Lower lobe of right lung (tissue), 2 donors: ENCODE results near the gene EI24. TPM values are rescaled to one million over a fixed set of nuclear protein-coding genes. Genes with fewer than 3 reads are reported as not detected.
A peak's percentile ranks its signal among the peaks of the same experiment; 100 is the strongest.
"Not testable (repeated sequence)": the region's sequence is repeated elsewhere in the genome, so short reads cannot be mapped to it uniquely, and the experiment has no call there.

ENCODE experiments used
- ATAC-seq, 2 donors: fragments of 200-7000 bp; cut with Tn5 transposase; one replicate each; pipeline ENCODE4 v1.9.1; 2020 to 2022; ENCODE audit warnings: mild to moderate bottlenecking in 2 of 2, moderate library complexity in 2 of 2
- DNase-seq: peaks from one replicate; pipeline ENCODE4 v3.0.0-alpha.2; 2020
- H3K27ac ChIP-seq: fragments of 200-600 bp; one replicate; pipeline ENCODE4 v1.8.0; 2022
- H3K27me3 ChIP-seq: fragments of 200-600 bp; one replicate; pipeline ENCODE4 v1.8.0; 2022; ENCODE audit warnings: low read depth
- H3K36me3 ChIP-seq: fragments of 200-600 bp; one replicate; pipeline ENCODE4 v1.8.0; 2022; ENCODE audit warnings: mild to moderate bottlenecking
- H3K4me1 ChIP-seq: fragments of 200-600 bp; one replicate; pipeline ENCODE4 v1.8.0; 2022
- H3K4me3 ChIP-seq: fragments of 200-600 bp; one replicate; pipeline ENCODE4 v1.8.0; 2022; ENCODE audit warnings: mild to moderate bottlenecking
- H3K9me3 ChIP-seq: fragments of 200-600 bp; one replicate; pipeline ENCODE4 v1.8.0; 2022
- intact Hi-C: fragments of 100-400 bp; cut with DNase I; formaldehyde crosslinking; loops from one replicate; pipeline ENCODE4 v1.11.0; 2022
- total RNA-seq: library from RNA; stranded (reverse); fragmentation: NEBNext Ultra II Directional; extraction: Animal tissue kit (Norgen Biotek cat#: 25700); gene quantifications from one replicate; pipeline ENCODE4 v1.2.1, GENCODE V29; 2021
- TF ChIP-seq, protein P1 (sequence below): fragments of 200-600 bp; IDR thresholded peaks from one replicate; pipeline ENCODE4 v1.8.0; 2022; ENCODE audit warnings: antibody characterized with exemption, mild to moderate bottlenecking
- donor health status: DM: no; HTN: yes; CAD: no; lungs with severe emphysema.

The EI24 gene
- total RNA-seq, 1 donor from 2014 or later, result 56.8 TPM

DNA sequence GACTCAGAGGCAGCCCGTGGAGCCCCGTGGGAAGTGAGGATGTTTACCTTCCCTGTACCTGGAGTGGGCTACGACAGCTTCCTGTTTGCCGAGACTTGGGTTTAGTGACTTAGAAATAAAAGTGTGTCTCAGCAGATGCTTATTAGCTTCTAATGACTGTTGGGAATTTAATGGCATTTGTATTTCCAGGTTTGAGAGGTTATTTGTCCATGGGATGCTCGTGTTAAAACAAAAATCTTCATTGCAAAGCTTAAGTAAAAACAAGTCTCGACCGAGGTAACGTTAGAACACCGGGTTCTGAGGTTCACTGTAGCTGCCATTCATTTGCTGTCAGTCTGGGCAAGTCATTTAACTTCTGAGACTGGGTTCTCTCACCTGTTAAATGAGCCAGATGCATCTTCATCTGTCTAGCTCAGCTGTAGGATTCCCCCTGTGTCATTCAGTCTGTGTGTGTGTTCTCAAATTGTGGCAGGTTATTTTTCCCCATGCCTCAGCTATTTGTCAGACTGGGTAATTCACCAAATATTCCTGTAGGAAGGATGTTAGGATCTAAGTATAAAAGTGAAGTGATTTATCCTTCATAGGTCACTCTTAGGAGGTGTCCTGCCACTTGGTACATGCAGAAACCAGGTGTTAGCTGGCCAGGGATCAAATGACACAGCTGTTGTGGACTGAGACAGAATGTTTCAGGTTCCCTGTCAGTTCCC lies 791 bp downstream of the EI24 start:
- Histone ChIP-seq H3K4me1 (peaks cover 23% of the 10 kb centered on the region), H3K27me3 (no peaks in the 10 kb centered on the region), H3K9me3 (no peaks in the 10 kb centered on the region), H3K27ac (peak overlapping the region; percentile 93), H3K36me3 (peaks cover 30% of the 10 kb centered on the region), H3K4me3 (peak overlapping the region; percentile 99)
- no peak for DNase-seq
- no peak for ATAC-seq
- TF ChIP-seq, protein P1, sequence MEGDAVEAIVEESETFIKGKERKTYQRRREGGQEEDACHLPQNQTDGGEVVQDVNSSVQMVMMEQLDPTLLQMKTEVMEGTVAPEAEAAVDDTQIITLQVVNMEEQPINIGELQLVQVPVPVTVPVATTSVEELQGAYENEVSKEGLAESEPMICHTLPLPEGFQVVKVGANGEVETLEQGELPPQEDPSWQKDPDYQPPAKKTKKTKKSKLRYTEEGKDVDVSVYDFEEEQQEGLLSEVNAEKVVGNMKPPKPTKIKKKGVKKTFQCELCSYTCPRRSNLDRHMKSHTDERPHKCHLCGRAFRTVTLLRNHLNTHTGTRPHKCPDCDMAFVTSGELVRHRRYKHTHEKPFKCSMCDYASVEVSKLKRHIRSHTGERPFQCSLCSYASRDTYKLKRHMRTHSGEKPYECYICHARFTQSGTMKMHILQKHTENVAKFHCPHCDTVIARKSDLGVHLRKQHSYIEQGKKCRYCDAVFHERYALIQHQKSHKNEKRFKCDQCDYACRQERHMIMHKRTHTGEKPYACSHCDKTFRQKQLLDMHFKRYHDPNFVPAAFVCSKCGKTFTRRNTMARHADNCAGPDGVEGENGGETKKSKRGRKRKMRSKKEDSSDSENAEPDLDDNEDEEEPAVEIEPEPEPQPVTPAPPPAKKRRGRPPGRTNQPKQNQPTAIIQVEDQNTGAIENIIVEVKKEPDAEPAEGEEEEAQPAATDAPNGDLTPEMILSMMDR, result no peak
- intact Hi-C loops, result no loop called here

DNA sequence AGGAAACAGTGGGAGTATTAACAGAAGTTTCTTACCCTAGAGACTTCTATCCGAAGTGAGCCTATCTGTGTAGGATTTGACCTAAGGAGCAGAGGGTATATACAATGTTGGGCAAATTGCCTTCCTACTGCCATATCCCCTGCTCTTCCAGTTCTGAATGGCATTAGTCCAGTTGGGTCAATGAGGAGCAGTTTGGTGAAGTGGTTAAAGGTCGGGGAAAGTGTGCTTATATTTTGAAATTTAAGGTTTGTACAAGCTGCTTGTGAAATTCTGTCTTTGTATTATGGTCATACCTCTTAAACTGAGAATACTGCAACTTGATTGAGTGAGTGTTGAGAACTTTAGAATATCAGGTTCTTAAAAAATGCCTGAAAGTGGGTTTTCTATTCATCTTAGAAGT lies 1.7 kb downstream of the EI24 start:
- intact Hi-C loops, result no loop called here
- Histone ChIP-seq H3K27ac (no peak overlapping the region), H3K4me3 (no peak overlapping the region), H3K9me3 (no peaks in the 10 kb centered on the region), H3K4me1 (peaks cover 23% of the 10 kb centered on the region), H3K27me3 (no peaks in the 10 kb centered on the region), H3K36me3 (peaks cover 39% of the 10 kb centered on the region)
- ATAC-seq (no peak), DNase-seq (no peak)
- TF ChIP-seq, protein P1, result no peak

DNA sequence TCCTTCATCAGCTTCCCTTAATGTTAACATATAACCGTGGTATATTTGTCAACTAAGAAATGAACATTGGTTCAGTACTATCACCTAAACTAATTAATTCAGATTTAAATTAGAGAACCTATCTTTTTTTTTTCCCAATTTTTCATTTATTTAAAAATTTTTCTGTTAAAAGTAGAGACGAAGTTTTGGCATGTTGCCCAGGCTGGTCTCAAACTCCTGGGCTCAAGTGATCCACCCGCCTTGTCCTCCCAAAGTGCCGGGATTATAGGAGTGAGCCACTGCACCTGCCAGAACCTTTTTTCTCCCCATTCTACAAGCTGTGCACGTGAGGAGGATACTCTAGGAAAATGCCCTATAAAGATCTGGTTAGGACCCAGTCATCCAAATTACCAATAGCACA lies 3.6 kb downstream of the EI24 start:
- H3K4me3 ChIP-seq, result no peak overlapping the region
- DNase-seq (no peak), ATAC-seq (no peak)
- H3K9me3 ChIP-seq, result no peaks in the 10 kb centered on the region
- H3K27ac ChIP-seq, result no peak overlapping the region
- peaks cover 23% of the 10 kb centered on the region for H3K4me1 ChIP-seq
- H3K27me3 ChIP-seq, result no peaks in the 10 kb centered on the region
- intact Hi-C loops, result no loop called here
- H3K36me3 ChIP-seq, result peaks cover 58% of the 10 kb centered on the region
- TF ChIP-seq, protein P1, result no peak

DNA sequence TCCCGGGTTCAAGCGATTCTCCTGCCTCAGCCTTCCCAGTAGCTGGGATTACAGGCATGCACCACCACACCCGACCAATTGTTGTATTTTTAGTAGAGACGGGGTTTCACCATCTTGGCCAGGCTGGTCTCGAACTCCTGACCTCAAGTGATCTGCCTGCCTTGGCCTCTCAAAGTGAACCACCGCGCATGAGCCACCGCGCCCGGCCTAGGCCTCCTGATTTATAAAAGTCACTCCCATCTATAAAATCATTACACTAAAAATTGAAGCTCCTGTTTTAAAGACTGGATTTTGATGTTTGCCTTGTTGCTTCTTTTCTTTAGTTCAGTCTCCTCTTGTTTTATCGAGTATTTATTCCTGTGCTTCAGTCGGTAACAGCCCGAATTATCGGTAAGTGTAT lies 7.9 kb downstream of the EI24 start:
- H3K4me3 ChIP-seq, H3K27me3 ChIP-seq, intact Hi-C loops, H3K27ac ChIP-seq, H3K9me3 ChIP-seq, DNase-seq, ATAC-seq, H3K4me1 ChIP-seq: not testable (repeated sequence)
- peaks cover 100% of the 10 kb centered on the region for H3K36me3 ChIP-seq

DNA sequence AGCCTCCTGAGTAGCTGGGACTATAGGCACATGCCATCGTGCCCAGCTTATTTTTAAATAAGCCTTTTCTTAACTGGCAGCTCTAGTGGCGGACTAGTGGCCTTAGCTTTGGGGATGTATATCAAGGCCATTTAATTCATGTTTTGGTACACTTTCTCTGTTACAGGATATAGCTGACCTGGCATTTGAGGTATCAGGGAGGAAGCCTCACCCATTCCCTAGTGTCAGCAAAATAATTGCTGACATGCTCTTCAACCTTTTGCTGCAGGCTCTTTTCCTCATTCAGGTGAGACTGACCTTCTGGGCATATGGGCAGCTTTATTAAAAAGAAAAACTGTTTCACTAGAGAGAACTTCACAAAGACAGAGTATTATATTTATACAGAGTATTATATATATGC lies 9.5 kb downstream of the EI24 start:
- no peak overlapping the region for H3K4me3 ChIP-seq
- H3K27ac ChIP-seq, result no peak overlapping the region
- H3K27me3 ChIP-seq, result no peaks in the 10 kb centered on the region
- intact Hi-C loops, result no loop called here
- H3K9me3 ChIP-seq, result no peaks in the 10 kb centered on the region
- TF ChIP-seq, protein P1, result no peak
- no peak for DNase-seq
- H3K36me3 ChIP-seq, result peaks cover 100% of the 10 kb centered on the region
- no peak for ATAC-seq
- H3K4me1 ChIP-seq, result no peaks in the 10 kb centered on the region

DNA sequence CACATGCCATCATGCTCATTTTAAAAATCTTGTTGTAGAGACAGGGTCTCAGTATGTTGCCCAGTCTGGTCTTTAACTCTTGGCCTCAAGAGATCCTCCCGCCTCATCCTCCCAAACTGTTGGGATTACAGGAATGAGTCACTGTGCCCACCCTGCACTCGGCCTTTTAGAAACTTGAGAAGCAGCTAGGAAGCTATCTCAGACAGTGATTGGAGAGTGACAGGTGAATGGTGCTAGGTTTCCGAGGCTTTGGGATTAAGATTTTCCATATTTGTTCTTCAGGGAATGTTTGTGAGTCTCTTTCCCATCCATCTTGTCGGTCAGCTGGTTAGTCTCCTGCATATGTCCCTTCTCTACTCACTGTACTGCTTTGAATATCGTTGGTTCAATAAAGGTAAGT lies 10.5 kb downstream of the EI24 start:
- Histone ChIP-seq H3K27me3 (no peaks in the 10 kb centered on the region), H3K27ac (no peak overlapping the region), H3K36me3 (peaks cover 100% of the 10 kb centered on the region), H3K9me3 (no peaks in the 10 kb centered on the region), H3K4me1 (no peaks in the 10 kb centered on the region), H3K4me3 (no peak overlapping the region)
- TF ChIP-seq, protein P1, result no peak
- DNase-seq (no peak), ATAC-seq (no peak)
- intact Hi-C loops, result no loop called here
